ENCODE results near the gene FLNB. TPM values are rescaled to one million over a fixed set of nuclear protein-coding genes. Genes with fewer than 3 reads are reported as not detected.

FLNB gene
- total RNA-seq, 1 donor from 2014 or later, result 103 TPM

GRCh38 chr3:58058361-58059263 lies 50.4 kb downstream of the FLNB start:
- Mint-ChIP-seq H3K27me3 (no peaks in the 10 kb centered on the region), H3K9me3 (ENCODE audit: low read depth) (peaks cover 2% of the 10 kb centered on the region), H3K4me1 (ENCODE audit: low read depth) (peaks cover 32% of the 10 kb centered on the region), H3K4me3 (ENCODE audit: low read depth) (no peak overlapping the region), H3K27ac (peak overlapping the region; percentile 98), H3K36me3 (ENCODE audit: insufficient read depth) (peaks cover 7% of the 10 kb centered on the region)
- no peak for DNase-seq (ENCODE audit: low spot score, unreplicated experiment)
- no peak for TF ChIP-seq CTCF (IDR thresholded peaks at IDR 0.05; ENCODE audit: unreplicated experiment)

GRCh38 chr3:58059349-58060321 lies 51.4 kb downstream of the FLNB start:
- H3K9me3 Mint-ChIP-seq (ENCODE audit: low read depth), result no peaks in the 10 kb centered on the region
- no peak for TF ChIP-seq CTCF (IDR thresholded peaks at IDR 0.05; ENCODE audit: unreplicated experiment)
- DNase-seq (ENCODE audit: low spot score, unreplicated experiment), result peak; percentile 23
- peaks cover 4% of the 10 kb centered on the region for H3K36me3 Mint-ChIP-seq (ENCODE audit: insufficient read depth)
- H3K27ac Mint-ChIP-seq, result peak overlapping the region; percentile 98
- H3K27me3 Mint-ChIP-seq, result no peaks in the 10 kb centered on the region
- H3K4me1 Mint-ChIP-seq (ENCODE audit: low read depth), result peaks cover 29% of the 10 kb centered on the region
- no peak overlapping the region for H3K4me3 Mint-ChIP-seq (ENCODE audit: low read depth)

GRCh38 chr3:58062472-58062871 lies 54.2 kb downstream of the FLNB start:
- H3K4me1 Mint-ChIP-seq (ENCODE audit: low read depth), result peaks cover 52% of the 10 kb centered on the region
- DNase-seq (ENCODE audit: low spot score, unreplicated experiment), result no peak
- peak overlapping the region; percentile 88 for H3K27ac Mint-ChIP-seq
- TF ChIP-seq CTCF (IDR thresholded peaks at IDR 0.05; ENCODE audit: unreplicated experiment), result no peak
- no peaks in the 10 kb centered on the region for H3K9me3 Mint-ChIP-seq (ENCODE audit: low read depth)
- no peak overlapping the region for H3K4me3 Mint-ChIP-seq (ENCODE audit: low read depth)
- H3K36me3 Mint-ChIP-seq (ENCODE audit: insufficient read depth), result no peaks in the 10 kb centered on the region
- H3K27me3 Mint-ChIP-seq, result no peaks in the 10 kb centered on the region

DNA sequence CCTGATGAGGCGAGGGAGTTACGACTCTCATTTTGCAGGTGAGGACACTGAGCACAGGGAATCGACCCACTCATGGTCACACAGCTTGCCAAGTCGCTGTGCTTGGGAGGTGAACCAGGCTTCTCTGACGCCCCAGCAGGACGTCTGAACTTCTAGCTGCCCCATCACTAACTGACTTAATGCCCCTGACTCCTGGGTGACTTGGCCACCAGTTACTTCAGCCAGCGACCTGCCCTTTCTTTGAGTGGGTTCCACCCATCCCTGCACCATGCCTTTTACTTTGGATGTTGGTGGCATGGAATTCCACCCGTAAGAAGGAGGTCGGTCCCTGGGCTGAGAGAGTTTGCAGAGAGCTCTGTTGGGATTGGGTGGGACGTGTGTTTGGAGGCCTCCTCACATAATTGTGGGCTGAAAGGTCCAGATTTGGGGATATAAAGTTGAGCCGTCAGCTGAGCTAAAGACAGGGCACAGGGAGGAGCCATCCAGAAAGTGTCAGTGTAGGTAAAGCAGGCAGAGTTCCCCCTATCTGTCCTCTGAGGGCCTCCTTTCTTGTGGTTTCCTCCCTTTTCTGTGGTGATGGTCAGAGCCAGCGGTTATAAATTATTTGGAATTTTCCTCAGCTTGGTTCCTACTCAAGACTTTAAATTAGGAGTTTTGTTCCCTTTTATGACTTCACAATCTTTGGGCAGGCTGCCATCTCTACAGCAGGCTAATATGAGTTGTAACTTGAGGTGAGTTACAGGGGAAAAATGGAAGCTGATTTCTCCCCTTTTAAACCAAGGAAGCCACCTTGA lies 55.0 kb downstream of the FLNB start:
- H3K4me1 Mint-ChIP-seq (ENCODE audit: low read depth), result peaks cover 59% of the 10 kb centered on the region
- no peak overlapping the region for H3K4me3 Mint-ChIP-seq (ENCODE audit: low read depth)
- DNase-seq (ENCODE audit: low spot score, unreplicated experiment), result no peak
- H3K9me3 Mint-ChIP-seq (ENCODE audit: low read depth), result no peaks in the 10 kb centered on the region
- no peaks in the 10 kb centered on the region for H3K36me3 Mint-ChIP-seq (ENCODE audit: insufficient read depth)
- TF ChIP-seq CTCF (IDR thresholded peaks at IDR 0.05; ENCODE audit: unreplicated experiment), result no peak
- H3K27ac Mint-ChIP-seq, result peak overlapping the region; percentile 88
- no peaks in the 10 kb centered on the region for H3K27me3 Mint-ChIP-seq

All from progenitor cell of endocrine pancreas (in vitro differentiated cells).